Peyer's patch (tissue), 4 donors: Measurements from ENCODE around the gene SNED1. TPM values are rescaled to one million over a fixed set of nuclear protein-coding genes. Genes with fewer than 3 reads are reported as not detected.

Experiments
- DNase-seq, 3 donors: peaks; one replicate each; pipeline ENCODE4 v3.0.0-alpha.2; 2017 to 2019
- H3K27ac ChIP-seq, 4 donors: fragments of 200-600 bp; sonication (generic); one replicate each; pipeline ENCODE4 v1.5.1; 2016 to 2019
- H3K27me3 ChIP-seq, 2 donors: fragments of 200-600 bp; sonication (generic); one replicate each; pipeline ENCODE4 v1.5.1; 2019
- H3K36me3 ChIP-seq, 3 donors: fragments of 200-600 bp; sonication (generic); one replicate each; pipeline ENCODE4 v1.5.1; 2016 to 2019
- H3K4me1 ChIP-seq, 4 donors: fragments of 200-600 bp; sonication (generic); one replicate each; pipeline ENCODE4 v1.5.1; 2016 to 2019
- H3K4me3 ChIP-seq, 4 donors: fragments of 200-600 bp; sonication (generic); 1 replicate in 3 of 4; 2 replicates in 1 of 4; pipeline ENCODE4 v1.5.1; 2016 to 2019; ENCODE audit warnings: mild to moderate bottlenecking in 1 of 4
- H3K9me3 ChIP-seq, 4 donors: fragments of 200-600 bp; sonication (generic); one replicate each; pipeline ENCODE4 v1.5.1; 2016 to 2019; ENCODE audit warnings: mild to moderate bottlenecking in 1 of 4
- CTCF ChIP-seq, 6 experiments: fragments of 450-650 bp in 4 of 6; fragments of 200-600 bp in 2 of 6; sonication (generic) in 1 of 6; IDR thresholded peaks; one replicate each; pipeline ENCODE4 v1.5.1; 2017 to 2019; ENCODE audit warnings: antibody characterized with exemption in 6 of 6, mild to moderate bottlenecking in 3 of 6, moderate library complexity in 1 of 6
- POLR2A ChIP-seq, 2 donors: fragments of 450-650 bp; IDR thresholded peaks; one replicate each; pipeline ENCODE4 v1.5.1; 2017; ENCODE audit warnings: antibody characterized with exemption in 2 of 2, mild to moderate bottlenecking in 2 of 2, moderate library complexity in 2 of 2
- total RNA-seq, 4 donors: library from RNA; depleted of rRNA; stranded (reverse); fragments of >200 nt; gene quantifications; one replicate each; pipeline ENCODE4 v1.1.0, GENCODE V29; 2016

SNED1 gene
- total RNA-seq, 4 donors from 2014 or later, result 6.8 to 83.3 (median 25.2) TPM

DNA sequence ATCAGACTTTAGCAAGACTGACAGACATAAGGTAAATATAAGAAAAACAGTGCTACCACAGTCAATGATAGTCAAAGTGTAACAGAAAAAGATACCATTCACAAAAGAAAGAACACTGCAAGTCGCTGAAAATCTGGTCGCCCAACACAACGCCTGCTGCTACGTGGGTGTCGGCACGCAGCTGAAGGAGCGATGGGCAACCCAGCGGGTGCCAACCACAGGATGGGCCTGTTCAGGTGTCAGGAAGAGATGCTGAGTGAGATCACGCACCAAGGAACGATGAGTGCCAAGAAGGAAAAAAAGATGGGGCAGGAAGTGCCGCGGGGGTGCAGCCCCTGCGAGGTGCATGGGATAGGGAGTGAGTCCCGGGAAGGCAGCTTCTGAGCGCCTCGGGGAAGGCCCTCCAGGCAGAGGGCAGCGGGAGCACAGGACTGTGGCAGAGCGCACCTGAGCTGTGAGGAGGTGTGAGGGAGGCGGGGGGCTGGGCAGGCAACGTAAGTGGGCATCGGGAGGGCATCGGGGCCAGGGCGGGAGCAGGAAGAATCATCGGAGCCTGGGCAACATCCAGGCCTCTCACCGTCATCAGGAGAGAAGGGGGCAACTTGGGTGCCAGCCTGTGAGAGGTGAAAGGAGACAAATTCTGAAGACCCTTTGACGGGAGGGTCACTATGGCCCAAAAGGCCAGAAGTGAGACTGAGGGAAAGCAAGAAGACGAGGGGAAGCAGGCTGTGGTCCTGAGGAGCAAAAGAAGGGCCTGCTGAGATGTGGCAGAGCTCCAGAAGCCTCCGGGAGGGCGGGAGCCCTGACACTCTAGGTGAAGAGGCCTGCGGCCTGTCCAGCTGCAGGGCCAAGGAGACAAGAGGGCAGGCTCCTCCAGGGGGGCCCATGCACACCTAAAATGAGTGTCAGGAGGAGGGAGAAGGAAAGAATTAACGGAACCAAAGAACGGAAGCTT is 118.5 kb downstream of the SNED1 start:
- no peak for DNase-seq

GRCh38 chr2:241118737-241119505 is 120.5 kb downstream of the SNED1 start:
- no peak overlapping the region for H3K27ac ChIP-seq
- no peaks in the 10 kb centered on the region for H3K4me1 ChIP-seq
- TF ChIP-seq POLR2A (IDR thresholded peaks at IDR 0.05), result no peak
- no peak for TF ChIP-seq CTCF (IDR thresholded peaks at IDR 0.05)
- no peaks in the 10 kb centered on the region for H3K27me3 ChIP-seq
- no peaks in the 10 kb centered on the region for H3K9me3 ChIP-seq
- no peak overlapping the region for H3K4me3 ChIP-seq
- peaks cover 0 to 3% (median 0%) of the 10 kb centered on the region in 3 donors for H3K36me3 ChIP-seq
- DNase-seq, result peak in 1 of 3 donors; percentile 32

More for the DNA sequence above, 118.5 kb downstream of the SNED1 start:
- Histone ChIP-seq H3K4me1 (no peaks in the 10 kb centered on the region), H3K4me3 (no peak overlapping the region), H3K27me3 (no peaks in the 10 kb centered on the region), H3K9me3 (no peaks in the 10 kb centered on the region), H3K27ac (no peak overlapping the region), H3K36me3 (peaks cover 0 to 3% (median 0%) of the 10 kb centered on the region in 3 donors)
- TF ChIP-seq POLR2A (IDR thresholded peaks at IDR 0.05) (no peak), CTCF (IDR thresholded peaks at IDR 0.05) (no peak)

- H3K27ac ChIP-seq, result no peak overlapping the region
- TF ChIP-seq CTCF (IDR thresholded peaks at IDR 0.05) (no peak), POLR2A (IDR thresholded peaks at IDR 0.05) (no peak)
- no peak overlapping the region for H3K4me3 ChIP-seq
- no peaks in the 10 kb centered on the region for H3K4me1 ChIP-seq
- H3K27me3 ChIP-seq, result no peaks in the 10 kb centered on the region
- no peak for DNase-seq
- H3K9me3 ChIP-seq, result no peaks in the 10 kb centered on the region
- no peaks in the 10 kb centered on the region for H3K36me3 ChIP-seq
Measured at GRCh38 chr2:241120440-241120839, 122.0 kb downstream of the SNED1 start.

DNA sequence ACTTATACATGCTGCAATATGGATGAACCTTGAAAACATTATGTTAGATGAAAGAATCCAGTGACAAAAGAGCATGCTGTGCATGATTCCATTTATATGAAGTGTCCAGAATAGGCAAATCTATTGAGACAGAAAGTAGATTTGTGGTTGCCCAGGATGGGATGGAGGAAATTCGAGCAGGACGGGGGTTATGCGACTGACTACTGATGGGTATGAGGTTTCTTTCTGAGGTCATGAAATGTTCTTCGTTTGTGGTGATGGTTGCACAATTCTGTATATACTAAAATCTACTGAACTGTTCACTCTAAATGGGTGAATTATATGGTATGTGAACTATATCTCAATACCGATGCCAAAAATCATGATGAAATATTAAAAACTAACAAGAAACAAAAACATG is 122.6 kb downstream of the SNED1 start:
- no peak overlapping the region for H3K27ac ChIP-seq
- TF ChIP-seq CTCF (IDR thresholded peaks at IDR 0.05) (no peak), POLR2A (IDR thresholded peaks at IDR 0.05) (no peak)
- no peaks in the 10 kb centered on the region for H3K4me1 ChIP-seq
- no peaks in the 10 kb centered on the region for H3K36me3 ChIP-seq
- H3K27me3 ChIP-seq, result no peaks in the 10 kb centered on the region
- no peaks in the 10 kb centered on the region for H3K9me3 ChIP-seq
- no peak overlapping the region for H3K4me3 ChIP-seq
- no peak for DNase-seq

GRCh38 chr2:241122376-241123002 is 124.1 kb downstream of the SNED1 start:
- Histone ChIP-seq H3K36me3 (no peaks in the 10 kb centered on the region), H3K9me3 (no peaks in the 10 kb centered on the region), H3K27me3 (no peaks in the 10 kb centered on the region), H3K27ac (no peak overlapping the region), H3K4me3 (no peak overlapping the region), H3K4me1 (no peaks in the 10 kb centered on the region)
- peak in 2 of 3 donors; percentile 28 to 36 for DNase-seq
- TF ChIP-seq POLR2A (IDR thresholded peaks at IDR 0.05) (no peak), CTCF (IDR thresholded peaks at IDR 0.05) (no peak)
